Measurements from ENCODE around the gene REEP6. TPM values are rescaled to one million over a fixed set of nuclear protein-coding genes. Genes with fewer than 3 reads are reported as not detected.

REEP6 gene
- total and polyA plus RNA-seq, 4 donors, result 3.3 to 13.3 (median 8.8) TPM

DNA sequence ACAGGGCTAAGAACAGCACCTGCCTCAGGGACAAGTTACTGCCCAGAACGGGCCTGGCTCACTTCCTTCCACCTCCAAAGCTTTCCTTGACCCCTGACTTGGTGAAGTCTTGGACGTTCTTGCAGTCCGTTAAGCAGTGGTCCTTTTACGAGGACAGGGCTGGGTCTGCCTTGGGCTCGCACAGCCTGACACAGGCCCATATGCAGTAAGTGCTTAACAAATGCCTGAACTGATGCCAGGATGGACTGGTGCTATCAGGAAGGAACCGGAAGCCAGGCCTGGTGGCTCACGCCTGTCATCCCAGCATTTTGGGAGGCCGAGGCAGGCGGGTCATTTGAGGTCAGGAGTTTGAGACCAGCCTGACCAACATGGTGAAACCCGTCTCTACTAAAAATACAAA lies 31.1 kb downstream of the REEP6 start:
- WGBS (ENCODE audit: insufficient coverage), result 55% methylated on average over 8 of the region's 10 CpGs
- Histone ChIP-seq H3K27me3 (ENCODE audit: control insufficient read depth, insufficient read depth, low read length) (peaks cover 20% of the 10 kb centered on the region), H3K27ac (ENCODE audit: low read depth, low read length) (peak overlapping the region; percentile 60), H3K36me3 (ENCODE audit: control insufficient read depth, insufficient read depth, low read length) (peaks cover 17% of the 10 kb centered on the region), H3K4me1 (ENCODE audit: control insufficient read depth, insufficient read depth, low read length) (peaks cover 29% of the 10 kb centered on the region), H3K9me3 (ENCODE audit: control insufficient read depth, insufficient read depth, low read length) (no peaks in the 10 kb centered on the region), H3K4me3 (ENCODE audit: low read depth, low read length) (no peak overlapping the region)
- DNase-seq (ENCODE audit: low read depth in 4 of 6, low spot score in 6 of 6), result no peak

DNA sequence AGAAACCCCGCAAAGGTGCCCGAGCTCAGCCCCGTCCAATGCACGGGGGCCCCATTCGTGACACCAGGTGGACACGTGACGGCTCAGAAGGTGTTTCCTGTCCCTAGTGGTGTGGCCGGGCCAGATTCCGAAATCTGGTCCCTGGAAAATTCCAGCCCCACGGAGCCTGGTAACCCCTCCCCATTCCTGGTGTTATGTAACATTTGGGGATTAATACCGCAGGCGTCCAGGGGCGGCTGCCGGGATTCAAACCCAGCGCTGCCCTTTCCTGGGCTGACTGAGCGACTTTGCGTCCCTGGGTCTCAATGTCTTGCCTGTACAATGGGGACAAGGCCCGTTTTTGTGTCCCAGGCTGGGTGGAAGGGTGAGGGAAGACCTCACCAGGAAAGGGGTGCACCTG lies 31.9 kb downstream of the REEP6 start:
- H3K27me3 ChIP-seq (ENCODE audit: control insufficient read depth, insufficient read depth, low read length), result peaks cover 20% of the 10 kb centered on the region
- H3K4me1 ChIP-seq (ENCODE audit: control insufficient read depth, insufficient read depth, low read length), result peaks cover 29% of the 10 kb centered on the region
- H3K27ac ChIP-seq (ENCODE audit: low read depth, low read length), result no peak overlapping the region
- no peaks in the 10 kb centered on the region for H3K9me3 ChIP-seq (ENCODE audit: control insufficient read depth, insufficient read depth, low read length)
- WGBS (ENCODE audit: insufficient coverage), result 81% methylated on average over 17 of the region's 18 CpGs
- no peak for DNase-seq (ENCODE audit: low read depth in 4 of 6, low spot score in 6 of 6)
- H3K4me3 ChIP-seq (ENCODE audit: low read depth, low read length), result no peak overlapping the region
- H3K36me3 ChIP-seq (ENCODE audit: control insufficient read depth, insufficient read depth, low read length), result peaks cover 20% of the 10 kb centered on the region

DNA sequence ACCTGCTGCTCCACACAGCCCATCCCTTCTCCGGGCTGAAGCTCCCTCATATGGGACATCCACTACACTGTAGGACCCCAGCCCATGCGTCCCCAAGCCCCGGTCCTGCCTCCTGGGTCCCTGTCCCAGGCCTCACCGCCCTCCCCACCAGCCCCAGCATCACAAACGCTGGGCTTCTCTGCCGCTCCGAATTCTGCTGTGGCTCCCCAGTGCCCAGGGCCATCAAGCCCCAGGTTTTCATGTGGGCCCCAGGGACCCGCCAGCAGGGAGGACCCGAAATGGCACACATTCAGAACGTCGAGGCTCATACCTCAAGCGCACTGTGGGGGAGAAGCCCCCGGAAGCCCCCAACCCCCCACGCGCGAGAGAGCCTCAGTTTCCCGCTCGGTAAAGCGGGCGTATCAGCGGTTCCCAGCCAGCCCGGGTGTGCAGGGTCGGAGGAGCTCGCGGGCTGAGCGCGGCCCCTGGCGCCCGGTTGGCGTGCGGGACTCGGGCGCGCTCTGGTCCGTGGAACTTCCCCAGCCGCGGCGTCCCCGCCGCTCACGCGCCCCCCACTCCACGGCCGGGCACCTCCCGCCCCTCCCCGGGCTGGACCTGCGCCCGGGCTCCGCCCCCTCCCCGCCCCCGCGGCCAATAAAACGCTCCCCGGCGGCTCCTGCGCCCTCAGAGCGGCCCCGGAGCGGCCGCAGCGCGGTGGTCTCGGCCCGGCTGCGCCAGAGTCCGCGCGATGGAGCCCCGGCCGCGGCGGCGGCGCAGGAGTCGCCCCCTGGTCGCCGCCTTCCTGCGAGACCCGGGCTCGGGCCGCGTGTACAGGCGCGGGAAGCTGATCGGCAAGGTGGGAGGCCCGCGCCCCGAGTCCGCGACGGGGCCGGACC lies 32.7 kb downstream of the REEP6 start, which contains the start of gene PLK5:
Gene PLK5 (plus strand): TSS at position 666 of the 875 bp plus-strand sequence. CDS start 2,920 bp downstream, outside the sequence.
- peak in 2 of 6 donors; percentile 48 to 50 for DNase-seq (ENCODE audit: low read depth in 4 of 6, low spot score in 6 of 6)
- H3K27ac ChIP-seq (ENCODE audit: low read depth, low read length), result no peak within 1 kb of the TSS
- no peaks in the 10 kb centered on the region for H3K9me3 ChIP-seq (ENCODE audit: control insufficient read depth, insufficient read depth, low read length)
- H3K4me3 ChIP-seq (ENCODE audit: low read depth, low read length), result no peak within 1 kb of the TSS
- peaks cover 25% of the 10 kb centered on the region for H3K36me3 ChIP-seq (ENCODE audit: control insufficient read depth, insufficient read depth, low read length)
- H3K27me3 ChIP-seq (ENCODE audit: control insufficient read depth, insufficient read depth, low read length), result peaks cover 20% of the 10 kb centered on the region
- H3K4me1 ChIP-seq (ENCODE audit: control insufficient read depth, insufficient read depth, low read length), result peaks cover 29% of the 10 kb centered on the region
- WGBS (ENCODE audit: insufficient coverage), result 7% methylated on average over 92 of the region's 92 CpGs

DNA sequence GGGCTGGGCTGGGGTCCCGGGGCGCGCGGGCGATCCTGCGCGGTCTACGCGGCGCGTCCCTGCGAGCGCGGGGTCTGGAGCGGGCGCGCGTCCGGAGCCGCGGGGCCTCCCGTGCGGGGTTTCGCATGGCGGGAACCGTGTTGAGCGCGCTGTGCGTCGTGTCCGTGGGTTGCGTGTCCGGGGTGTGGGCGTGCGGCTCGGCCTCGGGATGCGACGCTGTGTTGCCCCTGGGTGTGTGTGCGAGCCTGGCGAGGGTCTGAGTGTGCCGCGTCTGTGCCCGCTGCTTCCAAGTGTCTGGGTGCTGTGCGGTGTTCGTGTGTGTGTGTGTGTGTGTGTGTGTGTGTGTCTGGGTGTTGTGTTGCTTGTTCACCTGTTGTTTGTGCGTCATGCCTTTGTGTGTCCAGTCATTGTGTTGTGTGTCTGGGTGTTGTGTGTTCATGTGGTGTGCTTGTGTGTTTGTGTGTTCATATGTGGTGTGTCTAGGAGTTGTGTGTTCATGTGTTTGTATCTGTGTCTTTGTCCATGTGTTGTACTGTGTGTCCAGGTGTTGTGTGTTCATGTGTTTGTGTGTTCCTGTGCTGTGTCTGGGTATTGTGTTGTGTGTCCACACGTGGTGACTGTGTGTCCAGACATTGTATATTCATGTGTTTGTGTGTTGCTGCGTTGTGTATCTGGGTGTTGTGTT lies 33.4 kb downstream of the REEP6 start:
- H3K27ac ChIP-seq (ENCODE audit: low read depth, low read length), result no peak overlapping the region
- no peaks in the 10 kb centered on the region for H3K9me3 ChIP-seq (ENCODE audit: control insufficient read depth, insufficient read depth, low read length)
- no peak overlapping the region for H3K4me3 ChIP-seq (ENCODE audit: low read depth, low read length)
- 10% methylated on average over 49 of the region's 49 CpGs for WGBS (ENCODE audit: insufficient coverage)
- DNase-seq (ENCODE audit: low read depth in 4 of 6, low spot score in 6 of 6), result peak in 1 of 6 donors; percentile 45
- peaks cover 33% of the 10 kb centered on the region for H3K36me3 ChIP-seq (ENCODE audit: control insufficient read depth, insufficient read depth, low read length)
- H3K4me1 ChIP-seq (ENCODE audit: control insufficient read depth, insufficient read depth, low read length), result peaks cover 29% of the 10 kb centered on the region
- peaks cover 20% of the 10 kb centered on the region for H3K27me3 ChIP-seq (ENCODE audit: control insufficient read depth, insufficient read depth, low read length)

DNA sequence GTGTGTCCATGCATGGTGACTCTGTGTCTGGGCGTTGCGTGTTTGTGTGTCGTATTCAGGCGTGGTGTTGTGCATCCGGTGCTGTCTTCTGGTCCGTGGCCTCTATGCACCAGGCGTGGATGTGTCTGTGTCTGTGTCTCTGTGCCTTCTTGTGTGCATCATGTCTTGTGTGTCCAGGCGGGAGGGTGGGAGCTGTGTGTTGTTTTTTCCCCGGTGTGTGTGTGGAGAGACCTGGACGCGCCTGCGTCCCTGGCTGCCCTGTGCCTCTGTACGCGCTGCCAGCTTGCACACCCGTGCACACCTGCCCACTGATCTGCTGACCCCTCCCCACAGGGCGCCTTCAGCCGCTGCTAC lies 34.0 kb downstream of the REEP6 start:
- Histone ChIP-seq H3K9me3 (ENCODE audit: control insufficient read depth, insufficient read depth, low read length) (no peaks in the 10 kb centered on the region), H3K27ac (ENCODE audit: low read depth, low read length) (no peak overlapping the region), H3K4me3 (ENCODE audit: low read depth, low read length) (no peak overlapping the region), H3K36me3 (ENCODE audit: control insufficient read depth, insufficient read depth, low read length) (peaks cover 38% of the 10 kb centered on the region), H3K4me1 (ENCODE audit: control insufficient read depth, insufficient read depth, low read length) (peaks cover 29% of the 10 kb centered on the region), H3K27me3 (ENCODE audit: control insufficient read depth, insufficient read depth, low read length) (peaks cover 20% of the 10 kb centered on the region)
- no peak for DNase-seq (ENCODE audit: low read depth in 4 of 6, low spot score in 6 of 6)
- WGBS (ENCODE audit: insufficient coverage), result 71% methylated on average over 16 of the region's 17 CpGs

DNA sequence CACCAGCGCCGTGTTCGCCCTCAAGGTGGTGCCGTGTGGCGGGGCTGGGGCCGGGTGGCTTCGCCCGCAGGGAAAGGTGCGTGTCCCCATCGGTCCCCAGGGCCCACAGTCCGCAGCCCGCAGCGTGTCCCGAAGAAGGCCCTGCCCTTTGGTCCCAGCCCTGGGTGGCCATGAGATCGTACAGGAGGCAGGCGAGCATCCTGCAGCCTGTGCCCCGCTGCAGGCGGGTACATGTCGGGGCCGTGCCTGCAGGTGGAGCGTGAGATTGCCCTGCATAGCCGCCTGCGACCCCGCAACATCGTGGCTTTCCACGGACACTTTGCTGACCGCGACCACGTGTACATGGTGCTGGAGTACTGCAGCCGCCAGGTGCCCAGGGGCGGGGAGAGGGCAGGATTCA lies 34.4 kb downstream of the REEP6 start:
- H3K27ac ChIP-seq (ENCODE audit: low read depth, low read length), result no peak overlapping the region
- peaks cover 42% of the 10 kb centered on the region for H3K36me3 ChIP-seq (ENCODE audit: control insufficient read depth, insufficient read depth, low read length)
- DNase-seq (ENCODE audit: low read depth in 4 of 6, low spot score in 6 of 6), result no peak
- no peak overlapping the region for H3K4me3 ChIP-seq (ENCODE audit: low read depth, low read length)
- H3K4me1 ChIP-seq (ENCODE audit: control insufficient read depth, insufficient read depth, low read length), result peaks cover 29% of the 10 kb centered on the region
- WGBS (ENCODE audit: insufficient coverage), result 66% methylated on average over 31 of the region's 31 CpGs
- H3K27me3 ChIP-seq (ENCODE audit: control insufficient read depth, insufficient read depth, low read length), result peaks cover 20% of the 10 kb centered on the region
- H3K9me3 ChIP-seq (ENCODE audit: control insufficient read depth, insufficient read depth, low read length), result no peaks in the 10 kb centered on the region

DNA sequence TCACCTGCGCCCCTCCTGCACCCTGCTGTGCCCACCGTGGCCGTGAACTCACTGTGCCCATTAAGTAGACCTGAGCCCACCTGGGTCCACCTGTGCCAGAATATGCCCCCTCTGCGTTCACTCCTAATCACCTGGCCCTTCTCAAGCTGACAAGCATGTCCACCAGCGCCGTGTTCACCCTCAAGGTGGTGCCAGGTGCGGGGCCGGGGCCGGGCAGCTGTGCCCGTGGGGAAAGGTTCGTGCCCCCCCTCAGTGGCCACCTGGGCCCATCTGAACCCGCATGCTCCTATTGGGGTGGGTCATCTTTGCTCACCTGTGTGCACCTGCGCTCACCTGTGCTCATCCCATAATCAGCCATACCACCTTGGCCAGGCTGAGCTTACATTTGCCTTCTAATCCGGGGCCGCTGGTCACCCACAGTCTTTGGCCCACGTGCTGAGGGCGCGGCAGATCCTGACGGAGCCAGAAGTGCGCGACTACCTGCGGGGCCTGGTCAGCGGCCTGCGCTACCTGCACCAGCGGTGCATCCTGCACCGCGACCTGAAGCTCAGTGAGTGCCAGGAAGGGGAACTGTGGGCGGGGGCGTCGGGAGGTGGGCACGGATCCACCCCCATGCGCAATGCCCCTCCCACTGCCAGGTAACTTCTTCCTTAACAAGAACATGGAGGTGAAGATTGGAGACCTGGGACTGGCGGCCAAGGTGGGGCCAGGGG lies 35.2 kb downstream of the REEP6 start:
- H3K27me3 ChIP-seq (ENCODE audit: control insufficient read depth, insufficient read depth, low read length), result peaks cover 20% of the 10 kb centered on the region
- H3K36me3 ChIP-seq (ENCODE audit: control insufficient read depth, insufficient read depth, low read length), result peaks cover 43% of the 10 kb centered on the region
- no peak overlapping the region for H3K27ac ChIP-seq (ENCODE audit: low read depth, low read length)
- peaks cover 29% of the 10 kb centered on the region for H3K4me1 ChIP-seq (ENCODE audit: control insufficient read depth, insufficient read depth, low read length)
- no peak for DNase-seq (ENCODE audit: low read depth in 4 of 6, low spot score in 6 of 6)
- H3K4me3 ChIP-seq (ENCODE audit: low read depth, low read length), result no peak overlapping the region
- whole genome bisulfite sequencing (ENCODE audit: insufficient coverage), result 80% methylated on average over 32 of the region's 33 CpGs
- no peaks in the 10 kb centered on the region for H3K9me3 ChIP-seq (ENCODE audit: control insufficient read depth, insufficient read depth, low read length)

DNA sequence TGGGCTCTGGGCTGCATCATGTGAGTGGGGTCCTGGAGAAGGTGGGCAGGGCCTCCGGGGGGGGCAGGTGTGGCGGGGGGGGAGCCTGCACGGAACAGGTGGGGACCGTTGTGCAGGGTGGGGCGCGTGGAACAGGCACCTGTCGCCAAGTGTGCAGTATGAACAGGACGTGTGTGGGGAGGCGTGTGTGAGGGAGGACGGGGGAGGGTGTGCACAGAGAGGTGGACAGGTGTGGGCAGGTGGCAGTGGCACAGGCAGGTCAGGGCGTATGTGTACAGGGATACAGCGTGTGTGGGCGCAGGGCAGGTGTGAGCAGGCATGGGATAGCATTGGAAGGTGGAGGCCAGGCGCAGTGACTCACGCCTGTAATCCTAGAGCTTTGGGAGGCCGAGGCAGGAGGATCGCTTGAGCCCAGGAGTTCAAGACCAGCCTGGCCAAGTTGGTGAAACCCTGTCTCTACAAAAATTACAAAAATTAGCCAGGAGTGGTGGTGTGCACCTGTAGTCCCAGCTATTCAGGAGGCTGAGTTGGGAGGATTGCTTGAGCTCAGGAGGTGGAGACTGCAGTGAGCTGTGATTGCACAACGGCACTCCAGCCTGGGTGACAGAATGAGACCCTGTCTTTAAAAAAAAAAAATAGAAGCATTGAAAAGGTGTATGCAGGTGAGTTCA lies 36.1 kb downstream of the REEP6 start:
- no peak for DNase-seq (ENCODE audit: low read depth in 4 of 6, low spot score in 6 of 6)
- Histone ChIP-seq H3K27ac (ENCODE audit: low read depth, low read length) (no peak overlapping the region), H3K4me1 (ENCODE audit: control insufficient read depth, insufficient read depth, low read length) (peaks cover 20% of the 10 kb centered on the region), H3K27me3 (ENCODE audit: control insufficient read depth, insufficient read depth, low read length) (peaks cover 20% of the 10 kb centered on the region), H3K36me3 (ENCODE audit: control insufficient read depth, insufficient read depth, low read length) (peaks cover 46% of the 10 kb centered on the region), H3K9me3 (ENCODE audit: control insufficient read depth, insufficient read depth, low read length) (no peaks in the 10 kb centered on the region), H3K4me3 (ENCODE audit: low read depth, low read length) (no peak overlapping the region)
- WGBS (ENCODE audit: insufficient coverage), result 78% methylated on average over 18 of the region's 18 CpGs

DNA sequence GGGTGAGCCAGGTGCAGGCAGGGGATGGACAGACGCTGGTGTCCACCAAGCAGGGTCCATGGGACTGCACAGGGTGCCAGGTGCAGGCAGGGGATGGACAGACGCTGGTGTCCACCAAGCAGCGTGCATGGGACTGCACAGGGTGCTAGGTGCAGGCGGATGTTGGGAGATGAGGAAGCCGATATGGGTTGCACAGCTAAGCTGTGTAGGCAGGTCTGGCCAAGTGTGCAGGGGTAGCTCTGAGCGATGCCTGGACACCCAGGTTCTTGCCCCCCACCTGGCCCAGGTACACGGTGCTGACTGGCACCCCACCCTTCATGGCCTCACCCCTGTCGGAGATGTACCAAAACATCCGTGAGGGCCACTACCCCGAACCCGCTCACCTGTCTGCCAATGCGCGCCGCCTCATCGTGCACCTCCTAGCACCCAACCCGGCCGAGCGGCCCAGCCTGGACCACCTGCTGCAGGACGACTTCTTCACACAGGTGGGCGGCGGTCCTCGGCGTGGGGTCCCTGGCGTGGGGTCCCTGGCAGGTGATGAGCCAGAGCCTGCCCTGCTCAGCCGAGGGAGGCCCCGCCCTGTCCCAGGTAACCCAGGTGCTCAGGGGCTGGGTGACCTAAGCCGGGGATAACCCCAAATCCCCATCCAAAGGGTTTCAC lies 36.8 kb downstream of the REEP6 start:
- Histone ChIP-seq H3K27me3 (ENCODE audit: control insufficient read depth, insufficient read depth, low read length) (peaks cover 18% of the 10 kb centered on the region), H3K4me1 (ENCODE audit: control insufficient read depth, insufficient read depth, low read length) (peaks cover 15% of the 10 kb centered on the region), H3K4me3 (ENCODE audit: low read depth, low read length) (no peak overlapping the region), H3K27ac (ENCODE audit: low read depth, low read length) (no peak overlapping the region), H3K9me3 (ENCODE audit: control insufficient read depth, insufficient read depth, low read length) (no peaks in the 10 kb centered on the region), H3K36me3 (ENCODE audit: control insufficient read depth, insufficient read depth, low read length) (peaks cover 46% of the 10 kb centered on the region)
- WGBS (ENCODE audit: insufficient coverage), result 82% methylated on average over 27 of the region's 27 CpGs
- DNase-seq (ENCODE audit: low read depth in 4 of 6, low spot score in 6 of 6), result no peak

Measured in spinal cord (tissue), 10 donors.